Chondrocyte (in vitro differentiated cells): ENCODE results near the gene NRXN3. TPM values are rescaled to one million over a fixed set of nuclear protein-coding genes. Genes with fewer than 3 reads are reported as not detected.

ENCODE experiments used
- DNase-seq: peaks from one replicate; pipeline ENCODE4 v3.0.0; 2021; ENCODE audit warnings: mixed read lengths, low spot score
- H3K27ac Mint-ChIP-seq: one replicate; pipeline ENCODE4 v1.8.0; 2021; ENCODE audit warnings: mild to moderate bottlenecking, moderate library complexity, mixed read lengths; ENCODE audit not compliant: unreplicated experiment
- H3K27me3 Mint-ChIP-seq: 2 replicates; pipeline ENCODE4 v1.8.0; 2021; ENCODE audit warnings: low read depth, mixed read lengths
- H3K36me3 Mint-ChIP-seq: 2 replicates; pipeline ENCODE4 v1.8.0; 2021; ENCODE audit warnings: low read depth, mixed read lengths
- H3K4me1 Mint-ChIP-seq: 2 replicates; pipeline ENCODE4 v1.8.0; 2021; ENCODE audit warnings: low read depth, mild to moderate bottlenecking, mixed read lengths
- H3K4me3 Mint-ChIP-seq: one replicate; pipeline ENCODE4 v1.8.0; 2021; ENCODE audit warnings: mild to moderate bottlenecking, moderate library complexity, mixed read lengths; ENCODE audit not compliant: unreplicated experiment
- H3K9me3 Mint-ChIP-seq: 2 replicates; pipeline ENCODE4 v1.8.0; 2021; ENCODE audit warnings: low read depth, mixed read lengths
- total RNA-seq: library from RNA; stranded (reverse); gene quantifications from 3 replicates; pipeline ENCODE4 v1.2.1, GENCODE V29; 2021
- TF ChIP-seq, protein P1 (sequence below): fragments of 200-600 bp; sonication (generic); IDR thresholded peaks from 2 replicates; pipeline ENCODE4 v1.5.0; 2021; ENCODE audit warnings: antibody characterized with exemption, mild to moderate bottlenecking, moderate library complexity

NRXN3 gene
- total RNA-seq, 1 donor from 2014 or later = 7.9 TPM

DNA sequence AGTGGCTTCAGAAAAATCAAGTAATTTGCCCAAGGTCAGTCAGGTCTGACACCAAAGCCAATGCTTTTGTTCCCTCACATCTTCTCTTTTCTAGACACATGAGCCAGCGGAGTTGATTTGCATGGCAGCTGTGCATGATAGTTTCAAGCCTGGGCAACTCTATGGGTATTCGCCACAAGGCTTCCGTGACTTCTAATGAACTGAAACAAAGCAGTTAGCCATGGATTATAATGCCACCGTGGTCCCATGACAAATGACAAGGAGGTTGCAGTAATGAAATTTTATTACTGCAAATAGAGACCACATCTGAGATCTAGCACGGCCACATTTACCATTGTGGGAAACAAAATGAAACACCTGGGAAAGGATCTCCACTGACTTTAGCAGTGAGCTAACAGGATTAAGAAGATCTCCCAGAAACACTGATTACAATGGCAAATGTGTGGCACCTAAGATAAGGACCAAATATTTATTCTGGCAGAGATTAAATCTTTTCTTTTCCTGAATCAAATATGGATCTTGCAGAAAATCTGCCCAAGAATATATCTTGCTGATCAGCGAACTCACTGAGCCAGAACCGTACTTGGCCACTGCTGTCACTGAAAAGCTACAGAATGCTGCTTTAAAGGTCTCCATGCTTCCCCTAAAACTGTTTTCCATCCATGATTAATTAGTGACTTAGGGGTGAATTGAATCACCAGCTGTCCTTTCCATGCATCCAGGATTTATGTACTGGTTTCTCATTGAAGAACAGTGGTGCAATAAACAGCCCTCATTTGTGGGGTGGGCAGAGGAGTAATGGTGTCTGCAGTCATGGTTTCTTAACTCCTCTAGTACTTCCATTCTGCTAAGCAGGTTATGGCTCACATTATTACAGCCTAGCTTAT, 1490.1 kb downstream of the NRXN3 start:
- TF ChIP-seq, protein P1, sequence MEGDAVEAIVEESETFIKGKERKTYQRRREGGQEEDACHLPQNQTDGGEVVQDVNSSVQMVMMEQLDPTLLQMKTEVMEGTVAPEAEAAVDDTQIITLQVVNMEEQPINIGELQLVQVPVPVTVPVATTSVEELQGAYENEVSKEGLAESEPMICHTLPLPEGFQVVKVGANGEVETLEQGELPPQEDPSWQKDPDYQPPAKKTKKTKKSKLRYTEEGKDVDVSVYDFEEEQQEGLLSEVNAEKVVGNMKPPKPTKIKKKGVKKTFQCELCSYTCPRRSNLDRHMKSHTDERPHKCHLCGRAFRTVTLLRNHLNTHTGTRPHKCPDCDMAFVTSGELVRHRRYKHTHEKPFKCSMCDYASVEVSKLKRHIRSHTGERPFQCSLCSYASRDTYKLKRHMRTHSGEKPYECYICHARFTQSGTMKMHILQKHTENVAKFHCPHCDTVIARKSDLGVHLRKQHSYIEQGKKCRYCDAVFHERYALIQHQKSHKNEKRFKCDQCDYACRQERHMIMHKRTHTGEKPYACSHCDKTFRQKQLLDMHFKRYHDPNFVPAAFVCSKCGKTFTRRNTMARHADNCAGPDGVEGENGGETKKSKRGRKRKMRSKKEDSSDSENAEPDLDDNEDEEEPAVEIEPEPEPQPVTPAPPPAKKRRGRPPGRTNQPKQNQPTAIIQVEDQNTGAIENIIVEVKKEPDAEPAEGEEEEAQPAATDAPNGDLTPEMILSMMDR = no peak
- no peaks in the 10 kb centered on the region for H3K36me3 Mint-ChIP-seq
- no peaks in the 10 kb centered on the region for H3K4me1 Mint-ChIP-seq
- DNase-seq = no peak
- H3K9me3 Mint-ChIP-seq = peaks cover 9% of the 10 kb centered on the region
- H3K4me3 Mint-ChIP-seq = no peak overlapping the region
- no peaks in the 10 kb centered on the region for H3K27me3 Mint-ChIP-seq
- no peak overlapping the region for H3K27ac Mint-ChIP-seq

- peaks cover 9% of the 10 kb centered on the region for H3K9me3 Mint-ChIP-seq
- TF ChIP-seq, protein P1 = no peak
- no peaks in the 10 kb centered on the region for H3K4me1 Mint-ChIP-seq
- no peak overlapping the region for H3K4me3 Mint-ChIP-seq
- DNase-seq = no peak
- no peak overlapping the region for H3K27ac Mint-ChIP-seq
- no peaks in the 10 kb centered on the region for H3K36me3 Mint-ChIP-seq
- H3K27me3 Mint-ChIP-seq = no peaks in the 10 kb centered on the region
These were observed 1491.6 kb downstream of the NRXN3 start for GRCh38 chr14:79661752-79662151.

DNA sequence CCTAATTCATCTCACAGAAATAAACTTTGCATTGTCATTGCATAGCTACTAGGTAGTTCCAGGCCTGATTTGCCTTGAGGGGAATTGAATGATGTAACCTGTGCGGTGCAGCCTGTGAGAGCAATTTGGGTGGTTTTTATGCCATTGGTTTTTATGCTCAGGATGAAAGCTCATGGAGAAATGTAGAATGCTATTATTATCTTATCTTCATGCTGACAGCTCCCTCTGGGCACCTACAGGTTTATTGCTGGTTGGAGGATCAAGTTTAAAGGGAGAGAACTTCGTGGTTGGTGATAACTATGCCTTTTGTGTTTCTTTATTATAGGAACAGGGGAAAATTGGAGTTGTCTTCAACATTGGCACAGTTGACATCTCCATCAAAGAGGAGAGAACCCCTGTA, 1493.3 kb downstream of the NRXN3 start:
- Mint-ChIP-seq H3K27ac (no peak overlapping the region), H3K27me3 (no peaks in the 10 kb centered on the region), H3K9me3 (peaks cover 9% of the 10 kb centered on the region), H3K36me3 (no peaks in the 10 kb centered on the region), H3K4me3 (no peak overlapping the region), H3K4me1 (no peaks in the 10 kb centered on the region)
- TF ChIP-seq, protein P1 = no peak
- DNase-seq = no peak

DNA sequence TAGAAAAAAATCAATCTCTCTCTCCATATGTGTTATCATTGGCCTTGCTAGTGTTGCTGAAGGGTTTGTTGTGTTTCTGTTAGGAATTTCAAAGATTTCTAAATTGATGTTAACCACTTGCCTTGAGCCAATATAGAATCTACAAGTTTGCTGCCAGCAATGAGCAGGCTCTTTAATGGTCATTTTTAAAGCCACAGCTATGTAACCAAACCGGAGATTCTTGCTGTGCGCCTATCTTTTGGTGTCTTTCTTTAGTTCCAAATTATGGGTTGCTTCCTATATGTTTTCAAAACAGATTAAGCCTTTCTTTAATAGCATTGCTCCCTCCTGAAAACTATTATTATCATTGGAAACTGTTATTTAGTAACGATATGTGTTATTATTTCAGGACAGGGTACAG, 1495.4 kb downstream of the NRXN3 start:
- H3K36me3 Mint-ChIP-seq = no peaks in the 10 kb centered on the region
- H3K4me3 Mint-ChIP-seq = no peak overlapping the region
- no peak overlapping the region for H3K27ac Mint-ChIP-seq
- TF ChIP-seq, protein P1 = no peak
- H3K9me3 Mint-ChIP-seq = peaks cover 9% of the 10 kb centered on the region
- H3K4me1 Mint-ChIP-seq = no peaks in the 10 kb centered on the region
- H3K27me3 Mint-ChIP-seq = no peaks in the 10 kb centered on the region
- DNase-seq = no peak

DNA sequence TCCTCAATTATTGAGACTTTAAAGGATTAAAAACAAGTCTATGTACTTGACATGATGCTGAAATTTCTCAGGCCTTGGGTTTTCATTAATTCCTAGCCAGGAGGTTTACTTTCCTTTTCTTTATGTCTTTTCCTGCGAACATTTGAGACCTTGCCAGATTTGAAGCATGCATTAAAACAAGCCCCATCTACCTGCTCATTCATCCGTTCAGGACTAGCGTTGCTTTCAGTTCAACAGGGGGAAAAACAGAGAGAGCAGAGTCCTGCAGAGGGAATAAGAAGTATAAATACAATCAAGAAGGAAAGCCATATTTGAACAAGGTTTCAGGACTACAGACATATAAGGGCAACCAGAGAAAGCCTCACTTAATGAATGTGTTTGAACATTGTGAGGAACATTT, 1498.8 kb downstream of the NRXN3 start:
- no peaks in the 10 kb centered on the region for H3K27me3 Mint-ChIP-seq
- no peaks in the 10 kb centered on the region for H3K36me3 Mint-ChIP-seq

More for the DNA sequence above, 1498.8 kb downstream of the NRXN3 start:
- H3K27ac Mint-ChIP-seq = no peak overlapping the region
- DNase-seq = no peak
- H3K4me3 Mint-ChIP-seq = no peak overlapping the region
- peaks cover 2% of the 10 kb centered on the region for H3K9me3 Mint-ChIP-seq
- no peaks in the 10 kb centered on the region for H3K4me1 Mint-ChIP-seq
- TF ChIP-seq, protein P1 = no peak
